AG09309 (cell line): Measurements from ENCODE around the gene FGFRL1.
A peak's percentile ranks its signal among the peaks of the same experiment; 100 is the strongest.
"Not testable (repeated sequence)": the region's sequence is repeated elsewhere in the genome, so short reads cannot be mapped to it uniquely, and the experiment has no call there.

Experiments
- DNase-seq: peaks from one replicate; pipeline ENCODE4 v3.0.0-alpha.2; 2010; ENCODE audit warnings: low read depth
- H3K4me3 ChIP-seq: 2 replicates; pipeline ENCODE4 v1.5.1; 2011; ENCODE audit warnings: mild to moderate bottlenecking, low read depth, low read length, moderate library complexity; ENCODE audit not compliant: control insufficient read depth
- CTCF ChIP-seq: IDR thresholded peaks from 2 replicates; pipeline ENCODE4 v1.5.1; 2011; ENCODE audit warnings: mild to moderate bottlenecking, low read depth, low read length, inconsistent platforms; ENCODE audit not compliant: insufficient read depth, control insufficient read depth; ENCODE audit errors: missing control alignments

Gene FGFRL1

DNA sequence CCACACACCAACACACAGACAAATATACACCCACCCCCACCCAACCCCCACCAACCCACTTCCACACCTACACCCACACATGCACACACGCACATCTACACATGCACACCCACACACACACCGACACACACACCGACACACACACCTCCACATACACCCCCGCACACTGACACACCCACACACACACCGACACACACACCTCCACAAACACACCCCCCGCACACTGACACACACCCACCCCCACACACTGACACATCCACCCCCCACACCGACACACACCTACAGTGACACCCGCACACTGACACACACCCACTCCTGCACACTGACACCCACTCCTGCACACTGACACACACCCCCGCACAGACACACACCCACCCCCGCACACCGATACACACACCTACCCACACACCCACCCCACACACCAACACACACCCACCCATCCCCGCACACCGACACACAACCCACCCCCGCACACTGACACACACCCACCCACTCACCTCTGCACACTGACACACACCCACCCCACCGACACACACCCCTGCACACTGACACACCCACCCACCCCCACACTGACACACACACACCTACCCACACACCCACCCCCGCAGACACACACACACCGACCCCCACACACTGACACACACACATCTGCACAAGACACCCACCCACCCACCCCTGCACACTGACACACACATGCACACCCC, 31.1 kb downstream of the FGFRL1 start:
- TF ChIP-seq CTCF = no peak
- H3K4me3 ChIP-seq = no peak overlapping the region
- no peak for DNase-seq

GRCh38 chr4:1043162-1043561, 31.7 kb downstream of the FGFRL1 start:
- H3K4me3 ChIP-seq = no peak overlapping the region
- no peak for DNase-seq
- no peak for TF ChIP-seq CTCF

DNA sequence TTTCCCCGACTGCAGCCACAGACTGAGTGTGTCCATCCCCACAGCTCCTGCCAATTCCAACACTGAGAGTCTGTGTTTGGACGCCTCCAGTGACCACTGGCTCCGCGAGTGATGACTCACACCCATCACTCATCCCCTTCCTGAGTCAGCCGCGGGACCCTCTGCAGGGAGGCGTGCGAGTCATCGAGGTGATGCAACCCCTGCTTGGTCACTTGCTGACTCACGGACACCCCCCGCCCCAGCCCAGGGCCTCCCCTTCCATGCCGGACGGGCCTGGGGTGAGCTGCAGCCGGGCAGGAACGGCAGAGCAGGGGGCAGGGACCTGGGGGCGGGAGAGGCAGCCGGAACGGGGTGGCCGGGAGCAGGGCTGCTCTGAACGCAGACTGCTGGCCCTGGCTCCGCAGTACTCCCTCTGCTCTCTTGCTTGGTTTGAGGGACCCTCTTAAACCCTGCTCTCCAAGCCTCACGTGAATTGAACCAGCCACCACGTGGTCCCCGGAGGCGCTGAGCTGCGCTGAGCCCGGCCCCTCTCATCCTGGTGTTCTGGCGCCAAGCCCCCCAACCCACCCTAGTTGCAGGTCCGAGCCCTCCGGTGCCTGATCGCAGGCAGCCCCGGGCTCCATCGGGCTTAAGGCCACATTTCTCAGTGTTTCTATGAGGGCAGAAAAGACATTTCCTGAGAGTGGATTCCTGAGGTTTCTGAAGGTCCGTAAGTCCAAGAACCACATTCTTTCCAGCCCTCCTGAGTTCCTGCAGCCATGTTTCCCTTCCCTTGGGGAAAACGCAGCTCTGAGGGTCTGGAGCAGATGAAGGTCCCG, 32.4 kb downstream of the FGFRL1 start:
- DNase-seq = peak; percentile 97
- peak overlapping the region; percentile 14 for H3K4me3 ChIP-seq
- TF ChIP-seq CTCF = no peak

DNA sequence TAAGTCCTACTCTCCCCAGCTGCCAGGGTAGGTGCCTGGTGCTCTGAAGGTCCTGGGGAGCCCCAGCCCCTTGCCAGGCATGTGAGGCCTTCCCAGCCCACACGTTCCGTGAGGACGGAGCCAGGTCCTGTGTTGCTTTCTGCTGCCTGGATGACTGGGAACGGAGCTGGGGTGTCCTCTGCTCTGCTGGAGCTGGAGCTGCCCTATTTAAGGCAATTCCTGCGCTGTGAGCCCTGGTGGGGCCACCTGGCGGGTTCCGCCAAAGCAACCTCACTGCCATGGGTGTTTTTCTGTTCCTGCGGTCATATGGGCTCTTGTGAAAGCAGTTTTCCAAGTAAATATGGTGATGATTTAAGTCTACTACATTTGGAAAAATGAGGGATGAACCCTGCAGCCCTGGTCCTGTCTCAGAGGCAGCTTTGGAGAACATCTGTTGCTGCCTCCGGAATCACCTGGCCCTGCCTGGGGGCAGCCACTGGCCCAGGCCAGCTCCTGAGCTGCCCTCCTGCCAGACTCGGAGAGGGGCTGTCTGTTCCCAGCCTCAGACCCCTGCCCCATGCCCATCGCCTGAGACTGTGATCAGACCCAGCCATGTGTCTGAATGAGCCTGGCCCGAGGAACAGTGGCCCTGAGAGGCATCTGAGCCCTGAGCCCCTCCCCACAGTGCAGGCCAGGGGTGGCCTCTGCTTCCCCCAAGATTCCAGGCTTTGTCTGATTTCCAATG, 33.2 kb downstream of the FGFRL1 start:
- no peak for DNase-seq
- H3K4me3 ChIP-seq = no peak overlapping the region; the same call in 1 of the 2 replicates
- peak; percentile 6 for TF ChIP-seq CTCF

DNA sequence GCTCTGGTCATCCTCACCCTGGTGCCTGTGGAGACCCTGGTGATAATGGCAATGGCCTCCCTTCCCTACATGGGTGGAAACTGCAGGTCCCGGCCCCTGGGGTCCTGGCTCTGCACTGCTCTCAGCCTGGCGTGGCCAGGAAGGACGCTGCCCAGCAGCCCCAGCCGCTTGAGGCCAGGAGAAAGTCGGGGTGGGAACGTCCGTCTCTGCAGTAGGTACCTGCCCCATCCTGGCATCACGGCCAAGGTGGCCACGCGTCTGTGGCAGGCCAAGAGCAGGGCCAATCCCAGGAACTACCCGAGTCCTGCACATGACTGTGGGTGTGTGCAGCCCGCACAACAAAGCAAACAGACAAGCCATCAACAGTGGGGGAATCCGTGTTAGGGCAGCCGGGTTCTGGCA, 33.8 kb downstream of the FGFRL1 start:
- TF ChIP-seq CTCF = no peak
- H3K4me3 ChIP-seq = no peak overlapping the region
- DNase-seq = no peak

DNA sequence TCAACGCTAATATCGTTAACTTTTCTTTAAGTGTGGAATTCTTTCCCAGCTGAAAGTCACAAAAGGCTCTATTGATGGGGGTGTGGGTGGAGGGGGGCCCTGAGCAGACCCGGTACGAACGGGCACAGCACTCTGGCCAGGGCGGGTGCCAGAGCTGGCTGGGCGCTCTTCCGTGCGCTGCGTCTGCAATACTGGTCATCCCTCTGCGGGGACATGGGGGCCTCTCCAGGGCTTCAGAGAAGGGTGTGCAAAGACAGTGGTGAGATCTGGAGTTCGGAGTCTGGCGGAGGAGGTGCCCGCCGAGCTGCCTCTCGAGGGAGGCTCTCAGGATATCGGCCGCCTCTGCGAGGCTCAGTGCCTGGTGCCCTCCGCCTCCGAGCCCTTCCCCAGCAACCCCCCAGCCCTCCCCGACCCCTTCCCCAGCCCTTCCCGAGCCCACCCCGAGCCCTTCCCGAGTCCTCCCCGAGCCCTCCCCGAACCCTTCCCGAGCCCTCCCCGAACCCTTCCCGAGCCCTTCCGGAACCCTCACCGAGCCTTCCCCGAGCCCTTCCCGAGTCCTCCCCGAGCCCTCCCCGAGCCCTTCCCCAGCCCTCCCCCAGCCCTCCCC, 34.3 kb downstream of the FGFRL1 start:
- no peak overlapping the region for H3K4me3 ChIP-seq
- no peak for TF ChIP-seq CTCF
- DNase-seq = no peak

DNA sequence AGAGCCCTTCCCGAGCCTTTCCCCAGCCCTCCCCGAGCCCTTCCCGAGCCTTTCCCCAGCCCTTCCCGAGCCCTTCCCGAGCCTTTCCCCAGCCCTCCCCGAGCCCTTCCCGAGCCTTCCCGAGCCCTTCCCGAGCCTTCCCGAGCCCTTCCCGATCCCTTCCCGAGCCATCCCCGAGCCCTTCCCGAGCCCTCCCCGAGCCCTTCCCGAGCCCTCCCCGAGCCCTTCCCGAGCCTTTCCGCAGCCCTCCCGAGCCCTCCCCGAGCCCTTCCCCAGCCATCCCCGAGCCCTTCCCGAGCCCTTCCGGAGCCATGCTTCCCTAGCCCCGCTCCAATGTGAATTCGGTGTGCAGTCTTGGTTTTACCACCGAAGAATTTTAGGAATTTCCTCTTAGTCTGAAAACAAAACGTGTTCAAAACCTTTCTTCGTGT, 35.2 kb downstream of the FGFRL1 start:
- H3K4me3 ChIP-seq = peak overlapping the region; percentile 28
- not testable (repeated sequence) for DNase-seq
